NCI-H2029 (cell line): ENCODE data around the gene SEMA3B.
"Not testable (repeated sequence)": the region's sequence is repeated elsewhere in the genome, so short reads cannot be mapped to it uniquely, and the experiment has no call there.

Experiments
- DNase-seq: peaks from one replicate; lab custom pipeline; 2025; lab: John Stamatoyannopoulos, UW

The SEMA3B gene

DNA sequence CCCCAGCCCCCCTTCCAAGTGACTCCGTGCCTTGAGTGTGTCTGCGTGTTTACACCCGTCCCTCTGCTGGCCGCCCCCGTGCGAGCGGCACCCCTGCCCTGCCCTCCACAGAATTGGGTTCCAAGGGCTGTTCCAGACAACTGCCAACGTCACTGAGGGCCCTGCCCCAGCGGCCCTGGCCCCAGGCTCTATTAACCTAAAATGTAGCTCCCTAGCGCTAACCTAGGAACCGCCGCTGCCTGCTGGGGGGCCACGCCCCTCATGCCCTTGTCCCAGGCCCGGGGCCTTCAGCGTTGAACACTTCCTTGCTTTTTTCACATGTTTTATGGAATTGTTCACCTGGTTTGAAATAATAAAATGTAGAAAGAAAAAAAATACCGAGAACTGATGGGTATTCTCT lies 10.0 kb upstream of the SEMA3B start:
- DNase-seq, result no peak

DNA sequence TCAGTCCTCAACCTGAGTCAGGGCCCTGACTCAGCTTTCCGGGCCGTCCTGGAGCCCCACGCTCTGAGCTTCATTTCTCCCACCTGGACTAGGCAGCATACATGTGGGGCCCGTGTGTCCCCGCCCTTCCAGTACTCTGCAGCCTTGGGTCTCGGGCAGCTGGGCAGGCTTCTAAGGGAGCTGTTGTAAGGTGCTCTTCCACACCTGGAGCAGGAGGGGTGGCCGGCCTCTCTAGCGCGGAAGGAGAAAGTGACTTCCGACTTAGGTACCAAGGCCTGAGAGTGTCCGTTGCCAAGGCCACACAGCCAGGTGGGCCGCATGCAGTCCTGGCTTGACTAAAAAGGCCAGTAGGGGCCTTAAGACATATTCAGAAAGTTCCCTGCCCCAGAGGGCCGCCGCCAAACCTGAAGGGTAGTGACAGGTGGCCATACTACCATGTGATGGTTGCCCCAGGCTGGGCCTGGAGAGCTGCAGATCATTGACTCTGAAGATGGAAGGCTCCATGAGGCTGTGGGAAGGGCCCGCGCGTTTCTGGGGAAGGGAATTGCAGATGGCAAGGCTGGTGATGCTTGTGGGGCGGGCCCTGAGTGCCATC lies 9.4 kb upstream of the SEMA3B start:
- DNase-seq, result no peak

DNA sequence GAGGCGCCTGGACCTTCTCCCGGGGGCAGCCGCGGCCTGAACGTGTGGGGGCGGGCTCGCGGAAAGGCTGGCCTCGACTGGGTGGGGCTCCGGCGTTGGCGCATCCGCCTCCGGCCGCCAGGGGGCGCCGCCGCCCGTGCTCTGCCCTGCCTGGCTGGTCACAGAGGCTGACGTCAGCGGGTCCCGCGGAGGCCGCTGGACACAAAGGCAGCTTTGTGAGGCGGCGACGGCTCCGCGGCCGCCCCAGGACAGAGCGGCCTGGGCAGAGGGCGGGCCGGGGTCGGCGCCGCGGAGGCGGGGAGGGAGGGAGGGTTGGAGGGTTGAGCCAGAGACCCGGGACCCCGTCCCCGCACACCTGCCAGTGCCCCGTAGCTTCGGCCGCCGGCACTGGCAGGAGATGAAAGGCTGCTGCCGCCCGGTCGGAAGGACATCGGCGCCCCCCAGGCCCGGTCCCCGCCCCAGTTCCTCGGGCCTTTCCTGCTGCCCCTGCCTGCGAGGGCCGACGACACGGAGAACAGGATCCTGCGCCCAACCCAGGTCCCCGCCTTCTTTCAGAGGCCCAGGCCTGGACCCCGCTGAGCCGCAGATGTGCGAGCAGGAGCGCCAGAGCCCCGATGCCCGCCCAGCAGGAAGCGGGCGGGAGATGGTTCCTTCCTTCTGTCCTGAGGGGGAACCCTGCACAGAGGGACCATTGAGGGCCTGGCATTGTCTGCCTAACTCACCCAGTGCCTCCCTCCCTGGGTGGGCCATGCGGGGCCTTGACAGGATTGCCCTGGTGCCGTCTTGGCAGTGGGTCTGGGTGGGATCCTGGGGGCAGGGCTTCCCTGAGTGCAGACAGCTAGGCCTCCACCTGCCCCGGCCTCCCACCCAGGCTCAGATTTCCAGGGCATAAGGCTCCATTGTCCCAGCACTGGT lies 8.7 kb upstream of the SEMA3B start:
- DNase-seq, result peak; percentile 49

DNA sequence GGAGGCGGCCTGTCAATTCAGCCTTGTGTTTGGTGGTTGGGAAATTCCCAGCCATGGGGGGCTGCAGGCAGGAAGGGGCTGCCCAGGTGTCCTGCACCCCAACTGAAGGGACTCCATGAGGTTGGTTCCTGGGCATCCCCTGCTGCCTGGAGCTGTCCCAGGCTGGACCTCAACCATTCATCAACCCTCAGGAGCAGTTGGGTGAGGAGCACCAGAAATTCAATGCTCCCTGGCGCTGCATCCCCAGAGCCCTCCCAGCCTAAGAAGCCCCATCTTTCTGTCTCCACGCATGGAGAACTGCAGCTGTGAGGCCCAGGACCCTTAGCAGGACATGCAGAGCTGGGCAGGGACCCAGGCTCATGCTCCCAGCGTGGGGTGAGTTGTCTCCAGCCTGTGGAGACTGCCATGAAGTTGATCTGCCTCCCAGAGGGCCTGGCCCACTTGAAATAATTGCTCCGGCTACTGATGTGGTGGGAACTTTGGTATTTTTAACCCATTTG lies 8.0 kb upstream of the SEMA3B start:
- DNase-seq, result no peak

DNA sequence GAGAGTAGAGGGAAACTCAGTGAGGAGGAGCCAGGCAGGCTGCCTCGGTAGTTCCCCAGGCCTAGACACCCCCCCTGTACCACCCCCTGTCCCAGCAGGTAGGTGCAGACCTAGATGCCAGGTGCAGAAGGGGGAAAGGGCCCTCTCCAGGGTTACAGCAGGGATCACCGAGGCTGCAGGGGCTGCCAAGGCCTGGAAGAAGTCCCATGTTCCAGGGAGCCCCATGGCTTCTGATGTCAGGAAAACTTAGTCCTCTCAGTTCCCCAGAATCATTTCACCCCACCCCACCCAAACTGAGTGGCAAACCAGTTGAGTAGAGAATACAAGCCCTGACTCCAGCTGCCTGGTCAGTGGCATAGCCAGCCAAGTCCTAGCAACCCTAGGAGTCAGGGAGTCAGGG lies 7.4 kb upstream of the SEMA3B start:
- no peak for DNase-seq

DNA sequence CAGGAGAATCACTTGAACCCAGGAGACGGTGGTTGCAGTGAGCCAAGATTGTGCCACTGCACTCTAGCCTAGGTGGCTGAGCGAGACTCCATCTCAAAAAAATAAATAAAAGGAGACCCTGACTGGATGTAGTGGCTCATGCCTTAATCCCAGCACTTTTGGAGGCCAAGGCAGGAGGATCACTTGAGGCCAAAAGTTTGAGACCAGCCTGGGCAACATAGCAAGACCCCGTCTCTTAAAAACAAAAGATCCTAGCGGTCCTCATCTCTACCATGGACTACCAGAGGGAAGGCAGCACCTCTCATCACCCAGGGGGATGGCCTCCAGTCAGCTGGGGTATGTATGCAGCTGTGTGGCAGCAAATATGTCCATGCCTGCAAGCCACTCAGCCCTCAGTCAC lies 6.7 kb upstream of the SEMA3B start:
- not testable (repeated sequence) for DNase-seq

DNA sequence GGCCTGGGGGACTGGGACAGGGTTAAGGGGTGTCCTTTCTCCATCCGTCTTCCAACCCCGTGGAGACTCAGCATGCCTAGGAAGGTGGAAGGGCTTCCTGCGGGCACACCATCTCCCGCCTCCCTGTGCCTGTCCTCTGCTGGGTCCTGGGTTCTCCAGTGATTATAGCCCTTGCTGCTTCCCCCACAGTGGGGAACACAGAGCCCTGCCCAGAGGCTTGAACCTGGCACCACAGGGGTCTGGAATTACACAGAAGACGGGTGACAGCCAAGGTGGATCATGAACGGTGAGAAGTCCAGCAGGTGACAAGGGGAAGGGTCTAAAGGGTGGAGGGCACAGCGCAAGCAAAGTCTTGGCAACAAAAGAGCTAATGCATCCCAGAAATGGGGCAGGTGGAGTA lies 6.2 kb upstream of the SEMA3B start:
- no peak for DNase-seq

DNA sequence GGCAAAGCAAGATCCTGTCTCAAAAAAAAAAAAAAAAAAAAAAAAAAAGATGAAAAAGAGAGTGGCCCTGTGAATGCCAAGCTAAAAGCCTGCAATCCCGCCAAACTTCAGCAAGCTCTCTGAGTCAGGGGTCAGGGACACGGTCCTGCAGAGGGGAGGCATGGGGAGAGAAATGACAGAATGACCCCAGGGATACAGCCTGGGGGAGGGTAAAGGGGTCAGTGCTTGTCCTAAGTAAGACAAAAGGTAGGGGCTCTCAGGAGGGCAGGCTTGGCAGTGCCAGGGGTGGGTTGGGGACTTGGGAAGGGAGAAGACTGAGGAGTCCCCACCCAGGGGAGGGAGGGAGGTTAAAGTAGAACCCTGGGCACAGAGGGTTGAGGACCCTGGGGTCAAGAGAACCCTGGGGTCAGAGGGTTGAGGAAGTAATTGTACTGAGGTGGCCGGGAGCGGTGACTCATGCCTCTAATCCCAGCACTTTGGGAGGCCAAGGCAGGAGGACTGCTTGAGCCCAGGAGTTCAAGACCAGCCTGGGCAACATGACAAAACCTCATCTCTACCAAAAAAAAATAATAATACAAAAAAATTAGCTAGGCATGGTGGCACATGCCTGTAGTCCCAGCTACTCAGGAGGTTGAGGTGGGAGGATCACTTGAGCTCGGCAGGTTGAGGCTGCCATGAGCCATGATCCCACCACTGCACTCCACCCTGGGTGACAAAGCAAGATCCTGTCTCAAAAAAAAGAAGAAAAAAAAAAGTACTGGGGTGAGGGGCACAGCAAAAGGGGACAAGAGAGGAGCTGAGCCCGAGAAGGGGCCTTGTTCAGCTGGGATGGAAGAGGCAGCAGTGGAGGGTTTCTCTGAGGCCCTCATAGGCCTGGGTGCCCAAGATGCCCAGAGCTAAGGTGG lies 5.2 kb upstream of the SEMA3B start:
- no peak for DNase-seq

DNA sequence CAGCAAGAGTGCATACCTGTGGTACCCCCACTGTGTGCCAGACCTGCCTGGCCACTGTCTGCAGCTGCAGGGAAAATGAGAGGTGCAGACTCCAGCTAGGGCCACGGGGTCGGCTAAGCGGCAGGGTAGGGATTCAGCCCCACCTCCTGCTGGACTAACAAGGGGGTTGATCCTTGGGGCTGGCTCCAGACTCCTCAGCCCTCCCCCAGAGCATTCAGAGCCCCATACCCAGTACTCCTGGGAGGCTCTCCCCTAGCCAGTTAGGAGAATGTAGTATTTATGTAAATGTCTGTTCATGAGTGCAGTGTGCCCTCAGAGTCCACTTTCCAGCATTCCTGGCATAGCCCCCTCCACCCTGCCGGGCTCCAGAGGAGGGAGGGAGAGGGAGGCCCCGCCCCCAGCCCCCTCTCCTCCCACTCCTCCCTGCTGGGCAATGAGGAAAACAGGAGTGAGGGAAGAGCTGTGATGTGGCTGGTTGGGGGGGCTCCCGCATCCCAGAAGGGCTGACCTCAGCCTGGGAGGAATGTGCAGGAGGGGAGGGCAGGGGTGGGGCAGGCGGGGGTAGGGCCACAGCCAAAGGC lies 4.5 kb upstream of the SEMA3B start:
- no peak for DNase-seq

DNA sequence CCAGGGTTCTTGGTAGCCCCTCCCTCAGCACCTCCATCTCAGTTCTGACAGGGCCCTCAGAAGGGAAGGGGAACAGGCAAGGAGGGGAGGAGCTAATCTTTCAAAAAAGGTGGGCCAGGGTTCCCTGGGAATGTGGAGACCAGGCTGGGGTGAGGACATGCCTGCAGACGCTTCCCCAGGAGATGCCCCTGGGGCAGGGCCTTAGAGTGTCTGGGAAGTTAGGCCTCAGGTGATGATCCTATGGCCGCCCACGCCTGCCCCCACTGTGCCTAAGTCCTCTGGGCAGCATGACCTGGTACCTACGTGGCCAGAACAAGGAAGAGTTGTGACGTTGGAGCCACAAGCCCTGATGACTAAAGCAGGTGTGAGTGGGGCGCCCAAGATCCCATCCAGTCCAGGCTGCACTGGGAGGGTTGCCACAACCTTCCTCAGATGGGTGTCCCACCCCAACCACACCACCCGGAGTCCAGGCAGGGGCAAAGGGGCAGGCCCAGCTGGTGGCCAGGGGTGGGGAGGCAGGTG lies 3.9 kb upstream of the SEMA3B start:
- DNase-seq, result no peak

DNA sequence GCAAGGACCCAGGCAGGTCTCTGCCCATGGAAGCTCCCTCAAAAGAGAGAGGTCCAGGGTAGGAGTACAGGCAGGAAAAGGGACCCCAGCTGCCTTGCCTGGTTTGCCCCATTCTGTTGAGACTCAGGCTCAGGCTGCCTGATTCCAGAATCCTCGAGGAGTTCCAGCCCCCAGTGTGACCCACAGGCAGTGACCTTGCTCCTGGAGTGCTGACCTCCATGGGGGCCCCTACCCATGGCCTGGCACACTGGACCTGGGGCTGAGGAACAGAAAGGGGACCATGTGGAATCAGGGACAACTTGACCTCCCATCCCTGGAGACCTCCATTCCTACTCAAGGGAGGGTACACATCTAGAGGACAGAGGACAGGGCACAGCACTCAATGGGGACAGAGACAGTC lies 3.4 kb upstream of the SEMA3B start:
- no peak for DNase-seq

DNA sequence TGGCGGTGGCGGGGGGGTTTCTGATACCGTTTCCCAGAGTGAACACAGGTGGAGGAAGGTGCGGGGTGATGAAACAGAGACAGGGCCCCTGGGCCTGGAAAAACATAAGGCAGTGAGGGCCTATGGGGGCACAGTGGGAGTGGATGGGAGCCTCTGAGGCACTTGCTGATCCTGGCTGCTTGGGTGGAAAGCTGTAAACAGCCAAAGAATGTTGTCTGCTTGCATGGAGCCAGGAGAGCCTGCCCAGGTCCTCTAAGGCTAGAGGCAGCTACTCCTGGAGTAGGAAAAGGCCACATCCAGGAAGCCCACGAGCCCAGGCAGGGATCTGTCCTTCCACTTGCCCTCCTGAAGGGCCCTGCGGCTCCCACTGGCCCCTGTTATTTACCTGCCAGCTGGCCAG lies 2.9 kb upstream of the SEMA3B start:
- DNase-seq, result no peak

DNA sequence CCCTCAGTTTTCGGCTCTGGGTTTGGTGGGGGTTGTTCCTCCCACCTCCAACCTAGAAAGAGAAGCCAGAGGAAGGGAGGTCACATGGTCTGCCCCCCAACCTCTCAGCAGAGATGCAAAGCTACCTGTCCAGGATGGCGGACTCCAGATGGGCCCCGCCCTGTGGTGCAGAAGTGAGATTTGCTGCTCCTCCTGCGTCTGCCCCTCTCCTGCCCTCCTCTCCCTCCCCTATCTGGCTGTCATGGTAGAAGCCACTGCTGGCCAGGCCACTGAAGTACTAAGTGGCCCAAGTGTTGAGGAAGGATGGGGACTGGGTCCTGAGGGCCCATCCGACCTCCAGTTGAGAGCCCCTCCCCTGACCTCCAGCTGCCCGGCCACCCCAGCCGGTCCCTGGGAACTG lies 2.1 kb upstream of the SEMA3B start:
- DNase-seq, result no peak

DNA sequence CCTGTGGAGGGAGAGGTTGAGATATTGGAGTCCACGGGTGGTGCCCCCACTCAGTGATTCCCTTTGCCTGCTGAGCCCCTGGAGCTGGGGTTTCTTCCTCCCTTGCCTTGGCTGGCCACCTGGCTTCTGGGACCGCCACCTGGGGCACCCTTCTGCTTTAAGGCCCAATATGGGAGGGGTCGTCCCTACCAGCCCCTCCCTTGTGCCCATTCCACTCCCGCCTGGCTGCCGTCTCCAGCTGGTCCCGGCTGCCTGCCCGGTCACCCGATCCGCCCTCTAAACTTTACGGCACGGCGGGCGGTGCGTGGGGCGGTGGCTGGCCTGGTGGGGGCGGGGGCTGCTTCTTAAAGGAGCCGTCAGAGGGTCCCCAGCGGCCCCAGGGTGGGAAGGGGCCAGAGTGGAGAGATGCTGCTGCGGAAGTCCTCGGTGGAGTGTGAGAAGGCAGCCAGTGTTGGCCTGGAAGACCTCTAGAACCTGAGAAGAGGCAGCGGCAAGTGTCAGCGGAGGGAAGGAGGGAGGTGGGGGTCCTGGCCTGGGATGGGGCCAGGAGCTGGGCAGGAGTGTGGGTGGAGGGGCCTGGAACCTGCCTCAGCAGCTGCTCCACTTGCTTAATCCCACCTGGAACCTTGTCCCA lies 1.6 kb upstream of the SEMA3B start:
- DNase-seq, result no peak

DNA sequence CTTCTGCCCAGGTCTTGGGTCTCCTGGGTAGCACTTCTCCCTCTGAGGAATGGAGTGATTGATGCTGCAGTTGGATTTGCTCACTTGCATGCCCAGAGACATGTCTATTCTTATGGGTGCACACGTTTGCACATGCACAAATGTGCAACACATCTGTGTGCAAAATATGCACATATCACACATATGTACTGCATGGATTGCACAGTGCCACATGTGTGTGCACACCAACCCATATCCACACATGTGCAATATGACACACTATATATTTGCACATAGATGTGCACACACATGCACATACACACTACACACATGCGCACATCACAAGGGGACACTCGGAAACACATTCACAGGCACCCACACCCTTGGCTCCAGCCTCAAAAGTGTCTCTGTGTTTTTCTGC lies 671 bp upstream of the SEMA3B start:
- no peak for DNase-seq

DNA sequence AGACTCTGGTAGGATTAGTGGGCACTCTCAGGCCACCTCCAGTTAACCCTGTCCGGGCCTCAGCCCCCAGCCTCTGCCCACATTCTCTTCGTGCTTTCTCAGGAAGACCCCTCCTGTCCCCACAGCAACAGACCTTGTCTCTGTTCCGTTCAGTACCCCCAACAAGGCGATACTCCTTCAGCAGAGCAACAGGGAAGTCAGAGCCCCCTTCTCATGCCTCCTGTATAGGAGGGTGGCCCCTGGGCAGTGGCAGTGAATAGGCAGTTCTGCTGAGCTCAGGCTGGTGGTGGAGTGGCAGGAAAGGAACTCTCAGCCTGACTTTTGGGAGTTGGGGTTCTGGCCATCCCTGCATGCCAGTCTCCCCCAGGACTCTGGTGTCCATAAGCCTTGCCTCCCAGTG lies 513 bp downstream of the SEMA3B start:
- no peak for DNase-seq

DNA sequence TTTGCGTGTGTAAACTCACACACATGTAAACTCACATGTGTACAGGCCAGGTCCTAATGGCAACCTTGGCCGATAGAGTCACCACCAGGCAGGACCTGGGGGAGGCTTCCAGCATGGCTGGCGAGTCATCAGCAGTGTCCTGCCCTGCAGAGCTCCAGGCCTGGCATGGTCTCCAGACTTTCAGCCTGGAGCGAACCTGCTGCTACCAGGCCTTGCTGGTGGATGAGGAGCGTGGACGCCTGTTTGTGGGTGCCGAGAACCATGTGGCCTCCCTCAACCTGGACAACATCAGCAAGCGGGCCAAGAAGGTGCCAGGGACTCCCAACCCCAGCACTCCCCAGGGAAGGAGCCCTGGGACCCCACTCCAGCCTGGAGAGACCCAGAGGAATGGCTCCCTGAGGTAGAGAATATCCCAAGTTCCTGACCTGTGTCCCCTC lies 1.0 kb downstream of the SEMA3B start:
- DNase-seq, result no peak

DNA sequence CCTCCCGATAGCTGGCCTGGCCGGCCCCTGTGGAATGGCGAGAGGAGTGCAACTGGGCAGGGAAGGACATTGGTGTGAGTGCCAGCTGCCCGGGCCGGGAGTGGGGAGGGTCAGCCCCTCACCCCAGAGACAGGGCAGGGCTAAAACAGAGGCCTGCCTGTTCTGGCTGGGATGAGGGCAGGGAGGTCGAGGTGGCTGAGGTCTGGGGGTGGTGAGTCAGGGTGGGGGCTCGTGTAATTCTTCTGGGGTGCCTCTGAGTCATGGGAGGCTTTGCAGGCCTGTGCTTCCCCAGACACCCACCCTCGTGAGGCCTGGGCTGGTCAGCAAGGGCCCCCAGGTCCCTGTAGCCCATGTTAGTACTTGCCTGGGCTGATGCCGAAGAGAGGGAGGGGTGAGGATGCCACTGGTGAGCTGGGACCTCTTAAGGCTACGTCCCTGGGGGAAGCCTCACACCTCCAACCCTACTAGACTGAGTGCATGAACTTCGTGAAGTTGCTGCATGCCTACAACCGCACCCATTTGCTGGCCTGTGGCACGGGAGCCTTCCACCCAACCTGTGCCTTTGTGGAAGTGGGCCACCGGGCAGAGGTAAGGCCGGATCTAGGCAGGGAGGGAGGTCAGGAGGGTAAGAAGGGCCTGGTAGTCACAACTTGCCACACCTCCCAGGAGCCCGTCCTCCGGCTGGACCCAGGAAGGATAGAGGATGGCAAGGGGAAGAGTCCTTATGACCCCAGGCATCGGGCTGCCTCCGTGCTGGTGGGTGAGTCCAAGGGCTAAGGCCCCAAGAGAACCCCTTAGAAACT lies 1.7 kb downstream of the SEMA3B start:
- DNase-seq, result no peak

DNA sequence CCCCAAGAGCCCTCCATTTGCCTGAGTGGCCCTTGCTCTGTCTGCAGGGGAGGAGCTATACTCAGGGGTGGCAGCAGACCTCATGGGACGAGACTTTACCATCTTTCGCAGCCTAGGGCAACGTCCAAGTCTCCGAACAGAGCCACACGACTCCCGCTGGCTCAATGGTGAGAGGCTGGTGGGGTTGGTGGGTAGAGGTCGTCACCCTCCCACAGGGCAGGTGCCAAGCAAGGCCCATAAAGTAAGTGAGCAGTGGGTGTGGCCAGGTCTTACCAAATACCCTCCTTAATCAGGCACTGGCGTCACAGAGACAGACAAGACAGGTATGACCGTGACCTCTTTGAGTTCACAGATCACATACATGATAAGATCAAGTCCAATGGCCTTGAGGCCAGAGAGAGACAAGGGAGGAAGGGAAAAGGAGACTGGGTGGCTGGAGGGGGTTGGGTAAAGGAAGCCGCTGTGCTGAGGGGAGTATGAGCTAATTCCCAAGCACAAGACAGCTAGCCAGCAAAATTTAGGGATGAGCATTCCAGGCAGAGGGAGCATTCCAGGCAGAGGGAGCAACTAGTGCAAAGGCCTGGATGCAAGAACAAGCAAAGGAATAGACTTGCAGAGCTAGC lies 2.5 kb downstream of the SEMA3B start:
- no peak for DNase-seq

DNA sequence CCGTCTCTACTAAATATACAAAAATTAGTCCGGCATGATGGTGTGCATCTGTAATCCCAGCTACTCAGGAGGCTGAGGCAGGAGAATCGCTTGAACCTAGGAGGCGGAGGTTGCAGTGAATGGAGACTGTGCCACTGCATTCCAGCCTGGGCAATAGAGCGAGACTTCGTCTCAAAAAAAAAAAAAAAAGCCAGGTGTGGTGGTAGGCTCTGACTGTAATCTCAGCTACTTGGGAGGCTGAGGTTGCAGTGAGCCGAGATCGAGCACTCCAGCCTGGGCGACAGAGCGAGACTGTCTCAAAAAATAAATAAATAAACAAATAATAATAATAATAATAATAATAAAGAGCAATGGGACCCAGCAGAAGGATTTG lies 3.6 kb downstream of the SEMA3B start:
- not testable (repeated sequence) for DNase-seq
